Fibroblast of lung (primary cell): ENCODE measurements around the gene XPNPEP1. TPM values are rescaled to one million over a fixed set of nuclear protein-coding genes. Genes with fewer than 3 reads are reported as not detected.
A peak's percentile ranks its signal among the peaks of the same experiment; 100 is the strongest.

Experiments used
- DNase-seq, 2 donors: peaks; one replicate each; pipeline versions ENCODE4 v3.0.0 to v3.0.0-alpha.2; 2010; ENCODE audit warnings: low read depth in 2 of 2
- H2AFZ ChIP-seq: 2 replicates; pipeline ENCODE4 v1.5.1; 2012; ENCODE audit warnings: low read length, control low read depth, inconsistent platforms
- H3K27ac ChIP-seq: 2 replicates; pipeline ENCODE4 v1.5.1; 2011; ENCODE audit warnings: low read length, control low read depth; ENCODE audit not compliant: insufficient read depth
- H3K27me3 ChIP-seq: 2 replicates; pipeline ENCODE4 v1.5.1; 2011; ENCODE audit warnings: mild to moderate bottlenecking, low read length; ENCODE audit not compliant: control insufficient read depth, insufficient read depth
- H3K36me3 ChIP-seq: 2 replicates; pipeline ENCODE4 v1.5.1; 2011; ENCODE audit warnings: low read length; ENCODE audit not compliant: control insufficient read depth, insufficient read depth
- H3K4me1 ChIP-seq: 2 replicates; pipeline ENCODE4 v1.5.1; 2011; ENCODE audit warnings: low read length; ENCODE audit not compliant: control insufficient read depth, insufficient read depth; ENCODE audit errors: extremely low read depth
- H3K4me2 ChIP-seq: 2 replicates; pipeline ENCODE4 v1.5.1; 2011; ENCODE audit warnings: low read length, control low read depth; ENCODE audit not compliant: insufficient read depth; ENCODE audit errors: extremely low read depth
- H3K4me3 ChIP-seq, 4 experiments: fragments of 200-600 bp in 1 of 4; sonication (generic) in 1 of 4; replicated peaks in 1 of 4; 2 replicates each; pipeline ENCODE4 v1.5.1; 2011 to 2016; ENCODE audit warnings: low read length in 4 of 4, low read depth in 3 of 4, mild to moderate bottlenecking in 3 of 4, control low read depth in 2 of 4, inconsistent platforms in 1 of 4, mixed read lengths in 1 of 4; ENCODE audit not compliant: insufficient read depth in 1 of 4; ENCODE audit errors: control extremely low read depth in 1 of 4
- H3K79me2 ChIP-seq: 2 replicates; pipeline ENCODE4 v1.5.1; 2012; ENCODE audit warnings: mild to moderate bottlenecking, low read length, inconsistent platforms; ENCODE audit not compliant: control insufficient read depth, insufficient read depth
- H3K9ac ChIP-seq: 2 replicates; pipeline ENCODE4 v1.5.1; 2011; ENCODE audit warnings: mild to moderate bottlenecking, low read length, control low read depth; ENCODE audit not compliant: insufficient read depth
- H3K9me3 ChIP-seq: 2 replicates; pipeline ENCODE4 v1.5.1; 2012; ENCODE audit warnings: low read depth, low read length; ENCODE audit not compliant: control insufficient read depth, insufficient read depth
- H4K20me1 ChIP-seq: 2 replicates; pipeline ENCODE4 v1.5.1; 2011; ENCODE audit warnings: low read length; ENCODE audit not compliant: control insufficient read depth, insufficient read depth; ENCODE audit errors: extremely low read depth
- CTCF ChIP-seq, 2 donors: IDR thresholded peaks in 1 of 2; conservative IDR thresholded peaks in 1 of 2; 1 replicate in 1 of 2; 2 replicates in 1 of 2; pipeline ENCODE4 v1.5.1; 2011 to 2012; ENCODE audit warnings: low read length in 2 of 2, control low read depth in 1 of 2, inconsistent platforms in 1 of 2, low read depth in 1 of 2, mild to moderate bottlenecking in 1 of 2
- EZH2 ChIP-seq: IDR thresholded peaks from 2 replicates; pipeline ENCODE4 v1.5.1; 2012; ENCODE audit warnings: low read length, control low read depth, mild to moderate bottlenecking; ENCODE audit errors: missing control alignments
- polyA plus RNA-seq, 2 donors: library from polyadenylated mRNA; depleted of rRNA in 1 of 2; stranded (reverse) in 1 of 2; unstranded in 1 of 2; fragments of >200 nt; gene quantifications; 2 replicates each; pipeline ENCODE4 v1.2.1, GENCODE V29; 2011 to 2012; ENCODE audit warnings: missing spikeins in 1 of 2
- total RNA-seq: library from RNA; depleted of rRNA; stranded (reverse); fragments of >200 nt; gene quantifications from 2 replicates; pipeline ENCODE4 v1.2.1, GENCODE V29; 2014

Gene XPNPEP1
- total and polyA plus RNA-seq, 2 donors (not counting 1 experiment from before 2014, with no cell fraction given): 86.5 to 119 TPM

- Histone ChIP-seq H3K9ac (no peak overlapping the region), H3K36me3 (no peaks in the 10 kb centered on the region), H3K27ac (no peak overlapping the region), H3K4me2 (no peak overlapping the region), H4K20me1 (no peaks in the 10 kb centered on the region), H3K79me2 (no peaks in the 10 kb centered on the region), H3K9me3 (no peaks in the 10 kb centered on the region), H3K27me3 (no peaks in the 10 kb centered on the region), H3K4me1 (no peaks in the 10 kb centered on the region), H2AFZ (no peak overlapping the region), H3K4me3 (no peak overlapping the region)
- peak; percentile 38 to 68 for TF ChIP-seq CTCF (conservative IDR thresholded peaks at IDR 0.05 in 1 of 2, IDR thresholded peaks at IDR 0.05 in 1 of 2; ENCODE audit: low read depth in 1 of 2, low read length in 2 of 2)
- no peak for TF ChIP-seq EZH2
- DNase-seq: peak; percentile 43 to 63
Measured at GRCh38 chr10:109956454-109957091, 33.3 kb upstream of the XPNPEP1 start.

- H3K27me3 ChIP-seq: no peaks in the 10 kb centered on the region
- H3K4me3 ChIP-seq: no peak overlapping the region
- no peak overlapping the region for H3K27ac ChIP-seq
- H3K9ac ChIP-seq: no peak overlapping the region
- H4K20me1 ChIP-seq: no peaks in the 10 kb centered on the region
- no peaks in the 10 kb centered on the region for H3K79me2 ChIP-seq
- H3K36me3 ChIP-seq: no peaks in the 10 kb centered on the region
- no peaks in the 10 kb centered on the region for H3K9me3 ChIP-seq
- DNase-seq: no peak
- no peak overlapping the region for H2AFZ ChIP-seq
- H3K4me1 ChIP-seq: no peaks in the 10 kb centered on the region
- no peak overlapping the region for H3K4me2 ChIP-seq
- TF ChIP-seq CTCF (conservative IDR thresholded peaks at IDR 0.05 in 1 of 2, IDR thresholded peaks at IDR 0.05 in 1 of 2; ENCODE audit: low read depth in 1 of 2, low read length in 2 of 2) (no peak), EZH2 (no peak)
Measured at GRCh38 chr10:109953766-109954165, 30.5 kb upstream of the XPNPEP1 start.

- Histone ChIP-seq H3K36me3 (no peaks in the 10 kb centered on the region), H3K27me3 (no peaks in the 10 kb centered on the region), H3K4me3 (no peak overlapping the region), H2AFZ (no peak overlapping the region), H3K27ac (no peak overlapping the region), H3K9me3 (no peaks in the 10 kb centered on the region), H3K79me2 (no peaks in the 10 kb centered on the region), H3K9ac (no peak overlapping the region), H4K20me1 (no peaks in the 10 kb centered on the region), H3K4me2 (no peak overlapping the region), H3K4me1 (no peaks in the 10 kb centered on the region)
- TF ChIP-seq CTCF (conservative IDR thresholded peaks at IDR 0.05 in 1 of 2, IDR thresholded peaks at IDR 0.05 in 1 of 2; ENCODE audit: low read depth in 1 of 2, low read length in 2 of 2): no peak
- no peak for TF ChIP-seq EZH2
- no peak for DNase-seq
Measured at GRCh38 chr10:109952526-109952925, 29.2 kb upstream of the XPNPEP1 start.
